OCI-LY1 (cell line): ENCODE measurements around the gene CIB1.
A peak's percentile ranks its signal among the peaks of the same experiment; 100 is the strongest.

Experiments used
- H2AFZ ChIP-seq: fragments of 200-600 bp; sonication (generic), shearing (Covaris generic); 2 replicates; pipeline ENCODE4 v1.6.0; 2014; ENCODE audit warnings: antibody characterized with exemption, mild to moderate bottlenecking, low read length
- H3F3A ChIP-seq: fragments of 200-600 bp; sonication (generic), shearing (Covaris generic); 2 replicates; pipeline ENCODE4 v1.6.0; 2014; ENCODE audit warnings: mild to moderate bottlenecking, antibody characterized with exemption, low read length, moderate library complexity; ENCODE audit not compliant: insufficient read depth
- H3K27ac ChIP-seq: fragments of 200-600 bp; sonication (generic); 2 replicates; pipeline ENCODE4 v1.5.1; 2014; ENCODE audit warnings: low read length, mixed run types, mild to moderate bottlenecking, low read depth; ENCODE audit not compliant: poor library complexity, severe bottlenecking
- H3K27me3 ChIP-seq: fragments of 200-600 bp; sonication (generic); 2 replicates; pipeline ENCODE4 v1.6.0; 2014; ENCODE audit warnings: antibody characterized with exemption, mild to moderate bottlenecking, low read length, moderate library complexity; ENCODE audit not compliant: insufficient read depth
- H3K36me3 ChIP-seq: fragments of 200-600 bp; sonication (generic); 2 replicates; pipeline ENCODE4 v1.6.1; 2014; ENCODE audit warnings: mild to moderate bottlenecking, antibody characterized with exemption, low read length, moderate library complexity, mixed read lengths; ENCODE audit not compliant: insufficient read depth
- H3K4me1 ChIP-seq: fragments of 200-600 bp; sonication (generic); 2 replicates; pipeline ENCODE4 v1.5.1; 2014; ENCODE audit warnings: mild to moderate bottlenecking, low read length, moderate library complexity; ENCODE audit not compliant: insufficient read depth, severe bottlenecking
- H3K4me2 ChIP-seq: fragments of 200-600 bp; sonication (generic), shearing (Covaris generic); 2 replicates; pipeline ENCODE4 v1.6.1; 2014; ENCODE audit warnings: low read length
- H3K4me3 ChIP-seq: fragments of 200-600 bp; sonication (generic); 2 replicates; pipeline ENCODE4 v1.5.1; 2014; ENCODE audit warnings: low read length, low read depth, mild to moderate bottlenecking, mixed read lengths; ENCODE audit not compliant: poor library complexity, severe bottlenecking
- H3K79me2 ChIP-seq: fragments of 200-600 bp; shearing (Covaris generic); 2 replicates; pipeline ENCODE4 v1.6.1; 2016; ENCODE audit warnings: mixed run types, low read length, mixed read lengths; ENCODE audit not compliant: insufficient read depth
- H3K9ac ChIP-seq: fragments of 200-600 bp; sonication (generic), shearing (Covaris generic); 2 replicates; pipeline ENCODE4 v1.6.1; 2014; ENCODE audit warnings: mild to moderate bottlenecking, low read length, mixed read lengths
- H3K9me2 ChIP-seq: fragments of 200-600 bp; sonication (generic), shearing (Covaris generic); 2 replicates; pipeline ENCODE4 v1.6.1; 2014; ENCODE audit warnings: low read depth, mild to moderate bottlenecking, low read length, mixed read lengths
- H3K9me3 ChIP-seq: fragments of 200-600 bp; shearing (Covaris generic); 2 replicates; pipeline ENCODE4 v1.6.1; 2014; ENCODE audit warnings: low read length, mixed read lengths
- H4K20me1 ChIP-seq: fragments of 200-600 bp; sonication (generic), shearing (Covaris generic); 2 replicates; pipeline ENCODE4 v1.6.0; 2016; ENCODE audit warnings: mild to moderate bottlenecking, low read length; ENCODE audit not compliant: insufficient read depth
- CTCF ChIP-seq: fragments of 200-600 bp; sonication (generic), shearing (Covaris generic); IDR thresholded peaks from 2 replicates; pipeline ENCODE4 v1.5.1; 2017; ENCODE audit warnings: mild to moderate bottlenecking, antibody characterized with exemption, low read length, moderate library complexity, mixed read lengths
- EZH2 ChIP-seq: fragments of 200-600 bp; sonication (generic), shearing (Covaris generic); IDR thresholded peaks from 2 replicates; pipeline ENCODE4 v1.8.0; 2017; ENCODE audit warnings: borderline replicate concordance, mixed run types, mild to moderate bottlenecking, antibody characterized with exemption, low read length, moderate library complexity, mixed read lengths

Gene CIB1

GRCh38 chr15:90210593-90210992, 23.1 kb downstream of the CIB1 start:
- H3K27ac ChIP-seq = peak overlapping the region; percentile 88
- no peak overlapping the region for H2AFZ ChIP-seq
- peaks cover 12% of the 10 kb centered on the region; the same call in 1 of the 2 replicates for H3K36me3 ChIP-seq
- no peaks in the 10 kb centered on the region for H3K27me3 ChIP-seq
- H3K9me2 ChIP-seq = no peaks in the 10 kb centered on the region
- no peak overlapping the region for H3K4me3 ChIP-seq
- peaks cover 75% of the 10 kb centered on the region for H3K4me1 ChIP-seq
- H3K79me2 ChIP-seq = no peaks in the 10 kb centered on the region
- no peaks in the 10 kb centered on the region for H3F3A ChIP-seq
- H4K20me1 ChIP-seq = no peaks in the 10 kb centered on the region
- H3K4me2 ChIP-seq = no peak overlapping the region
- no peak overlapping the region; the same call in 1 of the 2 replicates for H3K9ac ChIP-seq
- H3K9me3 ChIP-seq = no peaks in the 10 kb centered on the region
- TF ChIP-seq CTCF (no peak), EZH2 (no peak)

- H3K4me1 ChIP-seq = peaks cover 75% of the 10 kb centered on the region
- no peak overlapping the region for H3K9ac ChIP-seq
- no peaks in the 10 kb centered on the region for H3K9me2 ChIP-seq
- no peaks in the 10 kb centered on the region for H3K27me3 ChIP-seq
- H4K20me1 ChIP-seq = no peaks in the 10 kb centered on the region
- no peak overlapping the region for H2AFZ ChIP-seq
- no peaks in the 10 kb centered on the region for H3K79me2 ChIP-seq
- peak overlapping the region; percentile 88 for H3K27ac ChIP-seq
- H3K9me3 ChIP-seq = no peaks in the 10 kb centered on the region
- no peak overlapping the region for H3K4me3 ChIP-seq
- H3K4me2 ChIP-seq = no peak overlapping the region
- no peaks in the 10 kb centered on the region for H3F3A ChIP-seq
- no peak for TF ChIP-seq EZH2
- TF ChIP-seq CTCF = no peak
- peaks cover 12% of the 10 kb centered on the region; the same call in 1 of the 2 replicates for H3K36me3 ChIP-seq
Observed at GRCh38 chr15:90209591-90209990, 24.1 kb downstream of the CIB1 start.

GRCh38 chr15:90208356-90208755, 25.4 kb downstream of the CIB1 start:
- Histone ChIP-seq H3K9me2 (no peaks in the 10 kb centered on the region), H3K27ac (no peak overlapping the region), H3K4me3 (no peak overlapping the region), H2AFZ (no peak overlapping the region), H3K27me3 (no peaks in the 10 kb centered on the region), H4K20me1 (no peaks in the 10 kb centered on the region), H3F3A (no peaks in the 10 kb centered on the region), H3K79me2 (no peaks in the 10 kb centered on the region), H3K9me3 (no peaks in the 10 kb centered on the region), H3K36me3 (peaks cover 12% of the 10 kb centered on the region; the same call in 1 of the 2 replicates), H3K4me2 (no peak overlapping the region), H3K4me1 (peaks cover 74% of the 10 kb centered on the region), H3K9ac (no peak overlapping the region)
- TF ChIP-seq CTCF = no peak
- TF ChIP-seq EZH2 = no peak
